Measurements from ENCODE around the gene ALPL.
"Not testable (repeated sequence)": the region's sequence is repeated elsewhere in the genome, so short reads cannot be mapped to it uniquely, and the experiment has no call there.

ALPL gene

DNA sequence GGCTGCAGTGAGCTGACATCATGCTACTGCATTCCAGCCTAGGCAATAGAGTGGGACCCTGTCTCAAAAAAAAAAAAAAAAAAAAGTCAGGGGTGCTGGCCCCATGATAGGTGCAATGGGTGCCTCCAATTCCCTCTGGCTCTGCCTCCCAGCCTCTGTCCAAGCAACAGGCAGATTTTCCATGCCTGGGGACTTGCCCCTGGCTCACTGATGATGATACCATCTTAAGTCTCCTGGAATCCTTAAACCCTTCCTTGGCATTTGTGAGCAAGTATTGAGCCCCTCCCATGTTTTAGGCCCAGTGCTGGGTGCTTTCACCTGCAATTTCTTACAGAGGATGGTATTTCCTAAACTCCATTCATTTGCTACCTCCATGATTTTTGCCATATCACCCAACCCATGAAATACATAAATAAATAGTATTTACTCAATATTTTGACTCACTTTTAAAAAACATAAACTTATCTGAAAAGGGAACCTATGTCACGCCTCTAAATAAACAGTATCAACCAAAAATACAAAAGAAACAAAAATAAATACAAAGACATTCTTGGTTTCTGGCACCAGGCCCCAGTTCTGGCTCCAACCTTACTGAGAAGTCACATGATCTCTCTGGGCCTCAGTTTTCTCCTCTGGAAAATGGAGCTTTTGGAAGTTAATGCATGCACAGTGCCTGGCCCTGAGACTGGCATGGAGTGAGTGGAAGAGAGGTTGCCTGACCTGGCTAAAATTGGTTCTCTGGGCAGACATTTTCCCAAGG is 1.5 kb upstream of the ALPL start:
- no peak for DNase-seq (ENCODE audit: low read depth in 2 of 2)

DNA sequence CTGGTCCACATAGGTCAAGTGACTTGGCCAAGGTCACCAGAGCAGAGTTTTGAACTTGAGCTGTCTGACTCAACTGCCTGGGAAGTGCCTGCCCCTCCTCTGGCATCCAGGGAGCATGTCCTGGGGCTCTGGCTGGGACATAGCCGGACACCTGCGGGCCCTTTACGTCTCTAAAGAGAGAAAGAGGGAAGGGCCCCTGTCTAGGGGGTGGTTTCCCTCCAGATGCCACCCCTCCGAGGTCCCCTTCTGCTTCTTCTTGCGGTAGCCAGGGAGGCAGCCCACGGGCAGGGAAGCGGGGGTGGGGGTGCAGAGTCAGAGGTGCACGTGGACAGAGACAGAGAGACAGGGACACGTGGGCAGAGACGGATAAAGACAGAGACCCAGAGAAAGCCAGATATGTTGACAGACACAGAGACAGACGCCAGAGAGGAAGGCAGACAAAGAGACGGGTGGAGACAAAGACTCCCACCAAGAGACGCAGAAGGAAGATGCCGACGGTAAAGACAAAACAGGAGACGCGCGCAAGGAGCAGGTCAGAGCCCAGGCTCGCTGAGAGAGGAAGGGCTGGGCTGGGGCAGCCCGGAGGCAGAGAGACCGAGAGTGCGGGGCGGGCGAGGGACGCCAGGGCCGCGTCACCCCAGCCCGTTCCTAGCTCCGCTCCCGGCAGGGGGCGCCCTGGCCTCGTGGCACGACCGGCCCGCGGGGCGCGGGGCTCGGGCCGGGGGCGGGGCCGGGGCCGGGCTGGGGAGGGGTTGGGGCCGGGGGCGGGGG is 458 bp upstream of the ALPL start:
- peak; percentile 58 to 62 for DNase-seq (ENCODE audit: low read depth in 2 of 2)

DNA sequence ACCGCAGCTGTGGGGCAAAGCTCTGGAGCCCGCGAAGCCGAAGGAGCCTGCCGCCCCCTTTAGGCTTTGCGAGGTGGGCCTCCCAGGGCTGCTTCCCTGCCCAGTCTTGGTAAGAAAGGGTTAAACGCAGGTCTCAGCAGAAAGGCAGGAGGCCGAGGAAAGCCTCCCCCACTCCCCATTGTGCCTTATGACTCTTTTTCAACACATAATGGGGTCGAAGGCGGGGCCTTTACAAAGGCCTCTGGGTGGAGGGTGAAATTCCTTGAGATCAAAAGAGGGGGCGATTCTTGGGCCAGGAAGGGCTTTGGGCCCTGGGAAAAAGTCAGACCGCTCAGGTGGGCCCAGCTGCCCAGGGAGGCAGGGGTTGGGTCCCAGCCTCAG is 880 bp downstream of the ALPL start:
- DNase-seq (ENCODE audit: low read depth in 2 of 2): no peak

DNA sequence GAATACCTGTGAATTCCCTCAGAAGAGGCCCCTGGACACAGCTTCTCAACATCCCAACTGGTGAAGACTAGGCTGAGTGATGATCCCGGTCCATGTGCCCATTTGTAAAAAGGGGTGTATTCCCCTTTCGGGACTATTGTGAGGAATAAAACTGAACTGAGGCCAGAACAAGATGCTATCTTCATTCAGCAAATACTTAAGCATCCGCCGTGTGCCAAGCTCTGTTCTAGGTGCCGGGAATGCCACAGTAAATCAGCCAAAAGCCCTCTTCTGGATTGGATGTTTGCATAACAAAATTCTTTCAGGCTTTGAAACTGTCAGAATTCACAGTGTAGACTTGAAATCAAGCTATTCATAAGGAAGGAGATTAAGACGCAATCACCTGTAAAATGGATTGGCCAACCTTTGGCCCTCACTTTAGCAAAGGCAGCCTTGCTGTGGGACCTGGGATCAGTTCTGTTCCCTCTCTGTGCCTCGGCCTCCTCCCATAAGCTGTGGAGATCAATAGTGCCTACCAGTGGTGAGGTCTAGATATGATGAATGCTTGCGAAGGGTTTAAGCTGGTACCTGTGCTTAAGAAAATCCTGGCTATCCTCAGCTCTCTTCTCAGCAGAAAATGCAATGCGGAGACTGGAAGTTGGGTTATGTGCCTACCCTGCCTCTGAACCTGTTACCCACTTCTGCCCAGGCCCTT is 1.8 kb downstream of the ALPL start:
- no peak for DNase-seq (ENCODE audit: low read depth in 2 of 2)

DNA sequence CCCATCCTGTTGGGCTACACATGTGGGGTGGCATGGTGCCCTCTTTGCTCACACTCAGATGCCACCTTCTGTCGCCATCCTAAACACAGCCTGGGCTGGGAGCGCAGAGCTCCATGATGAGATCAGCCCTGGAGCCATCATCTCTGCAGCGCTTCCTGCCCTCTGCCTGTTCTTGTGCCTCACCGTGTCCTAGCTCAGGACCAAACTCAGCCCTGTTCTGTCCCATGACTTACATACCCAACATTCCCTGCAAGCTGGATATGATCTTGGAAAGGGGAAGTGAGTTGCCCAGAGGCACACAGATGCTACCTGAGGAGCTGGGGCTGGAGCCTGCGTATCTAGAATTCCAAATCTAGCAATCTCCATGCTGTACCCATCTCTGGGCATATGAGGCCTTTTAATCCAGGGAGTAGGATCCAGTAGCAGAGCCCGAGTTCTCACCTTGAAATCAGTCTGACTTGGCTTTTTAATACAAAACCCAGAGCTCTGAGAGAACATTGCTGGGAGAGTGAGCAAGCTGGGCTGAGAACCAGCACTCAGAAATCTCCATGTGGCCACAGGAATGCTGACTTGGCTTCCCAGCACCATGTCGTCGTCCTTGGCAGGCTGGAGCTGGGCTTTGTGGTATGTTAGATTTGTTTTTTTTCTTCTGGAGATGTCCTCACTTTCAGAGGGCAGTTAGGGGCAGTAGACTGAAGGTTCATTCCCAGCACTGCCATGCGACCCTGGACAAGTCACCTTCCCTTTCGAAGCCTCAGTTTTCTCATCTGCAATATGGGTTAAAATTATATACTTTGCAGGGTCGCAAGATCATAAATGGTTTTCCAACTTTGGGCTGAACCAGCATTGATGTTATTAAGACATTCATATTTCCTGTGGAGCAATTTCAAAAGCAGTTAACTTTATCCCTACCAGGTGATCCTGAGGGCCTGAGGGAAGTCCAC is 2.6 kb downstream of the ALPL start:
- no peak for DNase-seq (ENCODE audit: low read depth in 2 of 2)

DNA sequence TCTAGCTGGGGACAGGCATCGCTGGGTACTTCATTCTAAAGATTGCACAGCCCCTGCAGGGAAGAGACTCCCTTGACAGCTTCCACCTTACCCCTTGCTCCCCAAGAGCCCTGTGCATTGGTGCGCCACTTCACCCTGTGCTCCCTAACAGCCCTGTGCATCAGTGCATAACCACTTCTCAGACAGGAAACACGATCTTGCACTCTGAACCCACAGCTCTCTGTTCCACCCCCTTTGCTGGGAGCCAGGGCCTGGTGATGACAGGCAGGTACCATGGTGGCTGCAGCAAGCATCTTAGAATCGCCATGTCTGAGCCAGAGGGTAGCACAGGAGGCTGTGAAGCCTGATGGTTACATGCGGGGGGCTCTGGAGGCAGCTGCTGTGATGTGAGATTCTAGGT is 5.0 kb downstream of the ALPL start:
- DNase-seq (ENCODE audit: low read depth in 2 of 2): no peak

DNA sequence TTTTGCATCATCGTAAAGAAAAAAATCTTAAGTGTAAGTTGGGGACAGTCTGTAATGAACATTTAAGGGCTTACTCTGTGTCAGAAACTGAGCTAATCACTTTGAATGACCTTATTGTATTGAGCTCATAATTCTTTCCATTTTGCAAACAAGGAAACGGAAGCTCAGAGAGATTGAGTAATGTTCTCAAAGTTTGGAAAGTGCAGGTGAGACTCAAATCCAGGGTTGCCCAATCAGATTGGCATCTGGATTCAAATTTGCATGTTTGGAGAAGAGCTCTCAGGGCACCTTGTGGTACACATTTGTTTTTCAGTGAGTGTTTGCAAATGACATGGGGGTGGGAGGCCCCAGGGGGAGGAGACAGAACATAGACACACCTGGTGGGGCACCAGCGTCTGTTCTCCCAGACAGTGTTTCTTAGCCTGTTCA is 8.0 kb downstream of the ALPL start:
- DNase-seq (ENCODE audit: low read depth in 2 of 2): no peak

DNA sequence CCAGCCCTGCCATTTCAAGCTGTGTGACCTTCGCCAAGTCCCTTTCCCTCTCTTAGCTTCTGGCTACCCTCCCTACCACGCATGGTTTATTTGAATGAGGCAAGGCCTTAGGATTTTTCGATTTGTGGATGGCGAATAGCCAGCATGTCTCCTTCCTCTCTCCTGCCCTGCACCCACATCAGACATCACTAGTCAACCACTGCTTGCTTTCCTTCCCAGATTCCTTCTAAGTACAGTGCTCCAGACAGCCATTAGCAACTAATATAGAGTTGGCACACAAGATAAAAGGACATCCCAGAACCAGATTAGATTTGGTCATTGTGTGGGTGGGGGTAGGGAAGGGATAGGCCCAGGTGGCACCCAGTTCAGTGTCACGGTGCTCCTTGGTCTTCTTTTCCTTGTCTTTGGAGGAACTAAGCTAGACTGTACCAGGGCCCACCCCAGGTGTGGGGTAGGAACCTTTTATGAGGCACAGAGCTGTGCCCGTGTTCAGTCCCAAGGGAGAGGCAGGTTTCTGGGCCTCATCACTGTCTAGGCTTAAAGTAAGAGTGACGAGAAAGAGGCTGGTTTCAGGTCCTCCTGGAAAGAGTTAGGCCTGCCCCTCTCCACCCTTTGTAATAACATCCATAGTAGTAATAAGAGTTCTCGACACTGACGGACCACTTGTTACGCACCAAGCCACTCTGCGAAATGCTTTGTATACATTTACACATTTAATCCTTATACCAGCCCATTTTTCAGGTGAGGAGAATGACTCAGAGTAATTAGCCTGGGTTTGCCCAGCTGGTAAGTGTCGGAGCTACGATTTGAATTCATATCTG is 8.6 kb downstream of the ALPL start:
- DNase-seq (ENCODE audit: low read depth in 2 of 2): no peak

DNA sequence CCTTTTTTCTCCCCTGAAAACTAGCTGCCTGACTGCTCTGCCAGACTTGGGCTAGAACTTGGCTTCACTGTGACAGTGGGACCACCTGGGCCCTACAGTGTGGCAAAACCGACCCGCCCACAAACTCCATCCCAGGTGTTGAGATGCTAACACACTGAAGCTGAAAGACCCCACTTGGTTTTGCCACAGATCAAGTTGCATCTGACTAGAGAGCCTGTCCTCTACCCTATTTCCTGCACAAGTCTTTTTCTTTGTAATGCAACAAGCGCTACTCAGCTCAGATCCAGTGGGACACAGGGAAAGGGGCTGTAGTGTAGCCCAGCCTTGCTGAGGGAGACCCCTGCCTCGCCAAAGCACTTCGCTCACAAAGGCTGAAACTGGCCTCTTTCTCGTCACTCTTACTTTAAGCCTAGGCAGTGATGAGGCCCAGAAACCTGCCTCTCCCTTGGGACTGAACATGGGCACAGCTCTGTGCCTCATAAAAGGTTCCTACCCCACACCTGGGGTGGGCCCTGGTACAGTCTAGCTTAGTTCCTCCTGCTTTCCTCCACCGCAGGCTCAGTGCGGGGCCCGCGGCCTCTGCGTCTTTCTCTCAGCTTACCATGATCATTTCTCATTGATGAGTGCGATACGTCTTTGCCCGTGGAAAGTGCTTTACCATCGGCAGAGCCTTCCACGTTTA is 9.7 kb downstream of the ALPL start:
- DNase-seq (ENCODE audit: low read depth in 2 of 2): no peak

DNA sequence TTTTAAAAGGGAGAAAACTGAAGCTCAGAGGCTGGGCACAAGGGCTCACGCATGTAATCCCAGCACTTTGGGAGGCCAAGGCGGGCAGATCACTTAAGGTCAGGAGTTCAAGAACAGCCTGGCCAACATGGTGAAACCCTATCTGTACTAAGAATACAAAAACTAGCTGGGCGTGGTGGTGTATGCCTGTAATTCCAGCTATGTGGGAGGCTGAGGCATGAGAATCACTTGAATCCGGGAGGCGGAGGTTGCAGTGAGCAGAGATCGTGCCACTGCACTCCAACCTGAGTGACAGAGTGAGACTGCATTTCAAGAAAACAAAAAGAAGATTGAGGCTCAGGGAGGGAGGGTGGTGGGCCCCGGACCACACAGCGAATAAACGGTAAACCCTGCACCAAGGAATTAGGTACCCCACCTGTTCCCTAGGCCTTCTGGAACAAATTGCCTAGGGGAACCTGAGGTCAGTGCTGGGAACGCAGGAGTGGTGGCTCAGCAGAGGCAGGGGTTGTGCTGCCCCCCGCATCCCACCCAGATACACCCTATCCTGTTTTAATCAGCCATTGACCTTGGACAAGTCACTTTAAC is 10.4 kb downstream of the ALPL start:
- not testable (repeated sequence) for DNase-seq (ENCODE audit: low read depth in 2 of 2)

DNA sequence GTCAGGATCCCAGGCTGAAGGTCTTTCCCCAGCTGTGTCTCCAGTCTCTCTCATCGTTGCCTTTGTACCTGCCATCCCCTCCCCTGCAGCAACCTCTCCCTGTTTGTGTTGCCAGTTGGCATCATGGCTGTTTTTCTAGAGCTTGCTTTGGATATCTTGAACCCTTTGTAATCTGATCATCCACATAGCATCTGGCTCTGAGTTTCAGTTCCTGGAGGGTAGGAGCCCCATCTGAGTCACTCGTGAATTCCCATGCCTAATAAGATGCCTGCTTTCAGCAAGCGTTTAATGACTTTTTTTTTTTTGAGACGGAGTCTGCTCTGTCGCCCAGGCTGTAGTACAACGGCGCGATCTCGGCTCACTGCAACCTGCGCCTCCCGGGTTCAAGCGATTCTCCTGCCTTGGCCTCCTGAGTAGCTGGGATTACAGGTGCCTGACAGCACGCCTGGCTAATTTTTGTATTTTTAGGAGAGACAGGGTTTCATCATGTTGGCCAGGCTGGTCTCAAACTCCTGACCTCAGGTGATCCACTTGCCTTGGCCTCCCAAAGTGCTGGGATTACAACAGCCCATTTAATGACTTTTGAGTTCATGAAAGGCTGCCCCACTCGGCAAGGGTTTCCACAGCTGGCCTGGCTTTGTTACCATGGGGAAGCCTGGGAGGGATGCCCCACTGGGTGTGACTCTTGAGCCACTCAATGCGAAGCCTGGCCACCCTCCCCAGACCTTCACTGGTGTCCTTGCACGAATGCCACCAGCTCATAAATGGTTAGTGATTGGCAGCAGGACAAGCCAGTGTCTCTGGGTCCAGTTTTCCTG is 11.9 kb downstream of the ALPL start:
- no peak for DNase-seq (ENCODE audit: low read depth in 2 of 2)

DNA sequence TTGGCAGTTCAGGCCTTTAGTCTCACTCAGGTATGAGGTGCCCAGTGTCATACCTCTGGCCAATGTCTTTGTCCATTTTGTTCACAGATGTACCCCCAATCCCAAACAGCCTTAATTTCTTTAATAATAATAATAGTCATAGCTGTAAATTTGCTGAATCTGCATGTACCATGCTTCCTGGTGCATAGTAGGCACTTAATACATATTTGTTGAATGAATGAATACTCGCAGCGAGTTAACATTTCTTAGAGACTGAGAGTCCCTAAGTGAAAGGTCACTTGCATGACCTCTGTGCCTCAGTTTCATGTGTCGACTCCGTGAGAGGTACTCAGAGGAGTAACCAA is 12.5 kb downstream of the ALPL start:
- DNase-seq (ENCODE audit: low read depth in 2 of 2): no peak

DNA sequence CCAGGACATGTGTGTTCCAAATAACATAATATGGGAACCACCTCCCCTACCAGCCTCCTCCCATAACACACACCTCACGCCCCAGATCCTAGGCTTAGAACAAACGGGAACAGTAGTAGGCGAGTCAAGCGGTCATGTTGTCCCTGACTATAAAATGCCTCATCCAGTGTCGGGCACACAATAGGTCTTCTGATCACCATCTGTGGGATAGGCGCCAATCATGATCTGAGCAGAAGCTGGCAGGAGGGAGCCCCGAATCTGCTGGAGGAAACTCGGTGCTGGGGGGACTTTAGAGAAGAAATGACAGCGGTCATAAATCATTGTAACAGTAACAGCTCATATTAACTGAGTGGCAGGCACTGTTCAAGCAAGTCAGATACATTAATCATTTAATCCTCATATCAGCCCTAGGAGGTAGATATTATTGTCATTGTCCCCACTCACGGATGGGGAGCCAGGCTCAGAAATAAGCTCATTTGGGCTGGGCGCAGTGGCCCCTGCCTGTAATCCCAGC is 13.4 kb downstream of the ALPL start:
- DNase-seq (ENCODE audit: low read depth in 2 of 2): no peak

DNA sequence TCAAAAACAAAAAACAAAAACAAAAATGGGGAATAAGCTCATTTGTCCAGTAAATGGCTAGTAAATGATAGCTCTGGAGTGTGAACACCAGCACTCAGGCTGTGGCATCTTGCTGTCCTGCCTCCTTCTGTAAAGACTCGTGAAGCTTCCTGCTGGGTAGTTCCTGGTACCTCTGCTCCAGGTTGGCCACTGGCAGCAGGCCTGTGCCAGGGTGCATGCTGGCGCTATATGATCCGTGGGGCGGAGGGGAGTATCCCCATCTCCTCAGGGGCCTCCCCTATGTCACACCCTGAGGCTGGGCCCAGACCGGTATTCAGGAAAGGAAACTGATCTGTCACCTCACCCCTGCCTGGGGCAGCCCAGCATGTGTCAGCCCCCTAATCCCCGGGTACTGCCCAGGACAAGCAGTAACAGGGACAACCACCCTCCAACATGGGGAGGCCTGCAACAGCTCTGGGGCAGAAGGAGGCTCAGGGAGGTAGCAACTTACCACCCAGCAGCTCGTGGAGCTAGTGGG is 14.1 kb downstream of the ALPL start:
- DNase-seq (ENCODE audit: low read depth in 2 of 2): no peak

DNA sequence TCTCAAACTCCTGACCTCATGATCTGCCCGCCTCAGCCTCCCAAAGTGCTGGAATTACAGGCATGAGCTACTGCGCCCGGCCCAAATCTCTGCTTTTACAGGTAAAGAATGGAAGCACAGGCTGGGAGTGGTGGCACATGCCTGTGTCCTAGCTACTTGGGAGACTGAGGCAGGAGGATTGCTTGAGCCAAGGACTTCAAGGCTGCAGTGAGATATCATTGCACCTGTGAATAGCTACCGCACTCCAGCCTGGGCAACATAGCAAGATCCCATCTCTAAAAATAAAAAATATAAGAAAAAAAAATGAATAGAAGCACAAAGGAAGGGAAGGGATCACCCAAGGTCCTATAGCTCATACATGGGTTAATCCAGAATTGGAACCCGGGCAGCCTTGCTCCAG is 15.0 kb downstream of the ALPL start:
- no peak for DNase-seq (ENCODE audit: low read depth in 2 of 2)

DNA sequence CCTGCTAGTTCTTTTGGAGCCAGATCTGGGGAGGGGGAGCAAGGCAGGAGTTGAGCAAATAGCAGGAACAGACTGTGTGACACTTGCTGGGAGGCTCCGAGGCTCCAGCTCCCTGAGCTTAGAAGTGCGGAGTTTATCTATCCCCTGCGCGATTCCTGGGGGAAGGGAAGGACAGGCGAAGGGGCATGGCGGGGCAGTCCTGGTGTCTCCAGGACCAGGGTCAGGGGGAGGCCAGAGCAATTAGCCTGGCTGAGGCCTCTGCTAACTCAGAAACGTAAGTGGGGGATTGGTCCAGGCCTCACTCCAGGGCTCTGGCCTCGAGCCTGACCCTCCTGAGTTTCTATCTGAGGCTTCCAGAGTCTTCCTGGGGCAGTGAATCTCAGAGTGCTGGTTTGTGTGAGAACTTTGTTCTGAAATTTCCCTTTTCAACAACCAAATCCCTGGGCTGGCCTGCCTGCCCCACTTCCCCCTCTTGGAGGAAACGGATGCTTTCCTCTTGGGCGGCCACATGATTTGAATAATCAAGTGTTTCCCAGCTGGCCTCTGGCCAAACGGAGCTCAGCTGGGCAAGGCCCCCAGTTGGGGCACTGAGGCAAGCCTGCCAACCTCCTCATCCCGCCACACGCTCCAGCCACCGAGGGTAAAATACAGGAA is 15.6 kb downstream of the ALPL start:
- DNase-seq (ENCODE audit: low read depth in 2 of 2): no peak

DNA sequence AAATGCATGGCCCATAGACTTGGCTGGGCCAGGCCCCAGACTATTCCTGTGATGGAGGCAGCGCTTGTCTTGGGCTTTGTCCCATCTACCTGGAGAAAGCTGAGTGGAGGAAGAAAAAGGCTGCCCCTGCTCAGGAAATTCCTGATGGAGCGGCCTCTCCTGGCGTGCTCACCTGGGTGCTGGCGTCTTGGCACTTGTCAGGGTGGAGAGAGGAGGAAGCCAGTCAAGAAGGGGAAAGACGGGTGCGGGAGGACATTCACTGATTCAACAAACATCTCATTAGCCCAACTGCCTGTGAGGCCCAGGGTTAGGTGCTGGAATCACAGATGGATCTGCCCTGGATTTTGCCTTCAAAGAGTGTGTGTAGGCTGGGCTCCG is 16.1 kb downstream of the ALPL start:
- DNase-seq (ENCODE audit: low read depth in 2 of 2): no peak

DNA sequence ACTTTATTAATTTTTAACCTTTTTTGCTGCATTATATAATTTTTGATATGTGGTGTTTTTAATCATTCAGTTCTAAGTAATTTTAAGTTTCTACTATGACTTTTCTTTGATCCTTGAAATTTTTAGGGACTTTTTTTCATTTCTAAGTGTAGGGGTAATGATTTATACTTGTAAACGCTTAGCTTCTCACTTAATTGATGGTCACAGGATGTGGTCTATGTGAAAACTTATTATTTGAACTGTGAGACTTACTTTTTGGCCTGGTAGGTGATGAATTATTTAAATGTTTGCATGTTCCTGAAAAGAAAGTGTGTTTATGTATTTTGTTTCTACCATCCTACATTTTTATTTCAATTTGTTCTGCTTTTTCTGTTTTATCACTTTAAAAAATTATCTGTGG is 17.2 kb downstream of the ALPL start:
- DNase-seq (ENCODE audit: low read depth in 2 of 2): no peak
